ENCODE measurements around the gene FCHO1. TPM values are rescaled to one million over a fixed set of nuclear protein-coding genes. Genes with fewer than 3 reads are reported as not detected.

FCHO1 gene
- total and polyA plus RNA-seq, 11 donors: 0.29 to 3.3 (median 0.67) TPM

- Histone ChIP-seq H3K4me1 (peaks cover 0 to 17% (median 2%) of the 10 kb centered on the region in 12 donors), H3K27ac (no peak overlapping the region), H3K9me3 (no peaks in the 10 kb centered on the region), H3K4me3 (no peak overlapping the region), H3K36me3 (peaks cover 0 to 90% (median 0%) of the 10 kb centered on the region in 9 donors), H3K27me3 (peaks cover 0 to 37% (median 9%) of the 10 kb centered on the region in 9 donors)
- intact Hi-C loops (cut with DNase I): no loop called here
- ATAC-seq (no peak), DNase-seq (no peak)
- TF ChIP-seq POLR2A (IDR thresholded peaks at IDR 0.05): no peak
- TF ChIP-seq CTCF (IDR thresholded peaks at IDR 0.05): no peak
- WGBS, 4 donors: 82 to 94% (median 90%) methylated on average over 7 of the region's 7 CpGs
Observed at GRCh38 chr19:17837972-17838371, 86.7 kb downstream of the FCHO1 start.

Other genes with a start within 250 kb of the FCHO1 start
- 10 to 100 TPM; 15.5 to 57.1 (median 27.0) TPM for gene PGLS, start 239.8 kb upstream of the FCHO1 start, total RNA-seq
- 10 to 100 TPM; 28.8 to 45.9 TPM for gene PGLS, start 239.8 kb upstream of the FCHO1 start, polyA plus RNA-seq
- gene COLGALT1, start 195.8 kb upstream of the FCHO1 start, total RNA-seq: 100 to 1,000 TPM in 1 of 9 donors, 10 to 100 TPM in 8; 23.7 to 117 (median 32.6) TPM
- 10 to 100 TPM; 16.1 to 49.8 TPM for gene COLGALT1, start 195.8 kb upstream of the FCHO1 start, polyA plus RNA-seq
- 1 to 10 TPM in 1 of 9 donors, under 1 TPM in 7, not detected in 1; 0.02 to 1.1 (median 0.09) TPM for gene UNC13A, start 63.1 kb upstream of the FCHO1 start, total RNA-seq
- gene UNC13A, start 63.1 kb upstream of the FCHO1 start, polyA plus RNA-seq: under 1 TPM; 0.04 to 0.19 TPM
- gene MAP1S, start 32.0 kb upstream of the FCHO1 start, total RNA-seq: 10 to 100 TPM; 19.5 to 47.9 (median 24.1) TPM
- 10 to 100 TPM; 17.1 to 20.0 TPM for gene MAP1S, start 32.0 kb upstream of the FCHO1 start, polyA plus RNA-seq
- gene B3GNT3, start 43.7 kb downstream of the FCHO1 start, total RNA-seq: not detected
- gene B3GNT3, start 43.7 kb downstream of the FCHO1 start, polyA plus RNA-seq: not detected
- gene INSL3, start 70.0 kb downstream of the FCHO1 start, total RNA-seq: under 1 TPM in 1 of 9 donors, not detected in 8; 0.56 TPM
- gene INSL3, start 70.0 kb downstream of the FCHO1 start, polyA plus RNA-seq: not detected
- gene JAK3, start 96.5 kb downstream of the FCHO1 start, total RNA-seq: 10 to 100 TPM in 1 of 9 donors, 1 to 10 TPM in 7, under 1 TPM in 1; 0.77 to 29.2 (median 1.8) TPM
- 1 to 10 TPM in 1 of 2 donors, under 1 TPM in 1; 0.99 to 1.1 TPM for gene JAK3, start 96.5 kb downstream of the FCHO1 start, polyA plus RNA-seq
- gene RPL18A, start 108.4 kb downstream of the FCHO1 start, total RNA-seq: 1,000 to 10,000 TPM in 2 of 9 donors, 100 to 1,000 TPM in 7; 566 to 1,124 (median 752) TPM
- 1,000 to 10,000 TPM in 1 of 2 donors, 100 to 1,000 TPM in 1; 787 to 2,031 TPM for gene RPL18A, start 108.4 kb downstream of the FCHO1 start, polyA plus RNA-seq
- not detected for gene SLC5A5, start 120.5 kb downstream of the FCHO1 start, total RNA-seq
- gene SLC5A5, start 120.5 kb downstream of the FCHO1 start, polyA plus RNA-seq: not detected
- 100 to 1,000 TPM in 1 of 9 donors, 10 to 100 TPM in 8; 45.4 to 115 (median 66.1) TPM for gene CCDC124, start 181.5 kb downstream of the FCHO1 start, total RNA-seq
- 100 to 1,000 TPM; 157 to 195 TPM for gene CCDC124, start 181.5 kb downstream of the FCHO1 start, polyA plus RNA-seq
- gene KCNN1, start 215.6 kb downstream of the FCHO1 start, total RNA-seq: under 1 TPM in 2 of 9 donors, not detected in 7; 0.07 to 0.27 TPM
- gene KCNN1, start 215.6 kb downstream of the FCHO1 start, polyA plus RNA-seq: under 1 TPM; 0.03 to 0.08 TPM